Ascending aorta (tissue), 2 donors: ENCODE data around the gene HDHD3. TPM values are rescaled to one million over a fixed set of nuclear protein-coding genes. Genes with fewer than 3 reads are reported as not detected.
"Not testable (repeated sequence)": the region's sequence is repeated elsewhere in the genome, so short reads cannot be mapped to it uniquely, and the experiment has no call there.

Experiments
- DNase-seq, 2 donors: peaks; one replicate each; pipeline ENCODE4 v3.0.0-alpha.2; 2019; ENCODE audit warnings: low spot score in 2 of 2
- H3K27ac ChIP-seq, 2 donors: fragments of 200-600 bp; sonication (generic); one replicate each; pipeline ENCODE4 v1.5.1; 2016 to 2017; ENCODE audit warnings: mild to moderate bottlenecking in 1 of 2
- H3K27me3 ChIP-seq: fragments of 200-600 bp; sonication (generic); one replicate; pipeline ENCODE4 v1.5.1; 2017
- H3K36me3 ChIP-seq, 2 donors: fragments of 200-600 bp; sonication (generic); one replicate each; pipeline ENCODE4 v1.5.1; 2016
- H3K4me1 ChIP-seq, 2 donors: fragments of 200-600 bp; sonication (generic); one replicate each; pipeline ENCODE4 v1.5.1; 2016 to 2017; ENCODE audit warnings: mild to moderate bottlenecking in 1 of 2
- H3K4me3 ChIP-seq, 2 donors: fragments of 200-600 bp; sonication (generic); one replicate each; pipeline ENCODE4 v1.5.1; 2016 to 2017; ENCODE audit warnings: mild to moderate bottlenecking in 1 of 2
- H3K9me3 ChIP-seq, 2 donors: fragments of 200-600 bp; sonication (generic); one replicate each; pipeline ENCODE4 v1.5.1; 2016
- intact Hi-C: fragments of 100-400 bp; cut with DNase I; formaldehyde crosslinking; loops from one replicate; pipeline ENCODE4 v1.15.1; 2023
- total RNA-seq: library from RNA; depleted of rRNA; stranded (reverse); fragments of >200 nt; gene quantifications from one replicate; pipeline ENCODE4 v1.1.0, GENCODE V29; 2016
- TF ChIP-seq, protein P1 (sequence below), 3 experiments: fragments of 200-600 bp in 2 of 3; fragments of 450-650 bp in 1 of 3; sonication (generic) in 2 of 3; IDR thresholded peaks; one replicate each; pipeline ENCODE4 v1.5.1; 2016 to 2019; ENCODE audit warnings: antibody characterized with exemption in 3 of 3, mild to moderate bottlenecking in 1 of 3, moderate library complexity in 1 of 3

HDHD3 gene
- total RNA-seq, 1 donor from 2014 or later = 16.5 TPM

DNA sequence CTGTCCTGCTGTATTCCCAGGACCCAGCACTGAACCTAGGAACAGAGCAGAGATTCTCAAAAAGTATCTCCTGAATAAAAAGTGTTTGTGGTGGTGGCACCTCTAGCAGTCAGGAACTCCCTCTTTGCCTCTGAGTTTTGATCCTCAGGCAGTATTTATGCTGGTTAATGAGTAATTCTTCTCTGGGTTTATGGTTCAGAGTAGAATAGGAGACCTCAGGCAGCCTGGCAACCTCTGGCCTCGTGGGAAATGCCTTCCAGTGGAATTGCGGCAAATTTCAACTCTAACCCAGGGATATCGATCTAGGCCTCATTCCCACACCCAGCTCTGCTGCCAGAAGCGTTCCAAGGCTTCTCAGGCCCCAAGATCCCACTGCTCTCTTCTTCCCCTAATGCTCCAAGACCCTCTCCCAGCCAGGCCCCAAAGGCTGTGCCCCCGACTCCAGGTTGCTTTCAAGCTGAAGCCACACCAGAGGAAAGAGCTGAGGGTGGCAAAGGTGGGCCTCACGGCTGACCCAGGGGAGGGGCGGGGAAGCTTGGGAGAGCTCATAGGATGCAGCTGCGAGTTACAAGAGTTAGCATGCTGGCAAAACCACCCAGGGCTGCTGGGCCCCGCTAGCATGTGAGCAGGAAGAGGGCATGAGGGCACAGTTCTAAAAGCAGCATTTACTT, 10.9 kb upstream of the HDHD3 start:
- TF ChIP-seq, protein P1, sequence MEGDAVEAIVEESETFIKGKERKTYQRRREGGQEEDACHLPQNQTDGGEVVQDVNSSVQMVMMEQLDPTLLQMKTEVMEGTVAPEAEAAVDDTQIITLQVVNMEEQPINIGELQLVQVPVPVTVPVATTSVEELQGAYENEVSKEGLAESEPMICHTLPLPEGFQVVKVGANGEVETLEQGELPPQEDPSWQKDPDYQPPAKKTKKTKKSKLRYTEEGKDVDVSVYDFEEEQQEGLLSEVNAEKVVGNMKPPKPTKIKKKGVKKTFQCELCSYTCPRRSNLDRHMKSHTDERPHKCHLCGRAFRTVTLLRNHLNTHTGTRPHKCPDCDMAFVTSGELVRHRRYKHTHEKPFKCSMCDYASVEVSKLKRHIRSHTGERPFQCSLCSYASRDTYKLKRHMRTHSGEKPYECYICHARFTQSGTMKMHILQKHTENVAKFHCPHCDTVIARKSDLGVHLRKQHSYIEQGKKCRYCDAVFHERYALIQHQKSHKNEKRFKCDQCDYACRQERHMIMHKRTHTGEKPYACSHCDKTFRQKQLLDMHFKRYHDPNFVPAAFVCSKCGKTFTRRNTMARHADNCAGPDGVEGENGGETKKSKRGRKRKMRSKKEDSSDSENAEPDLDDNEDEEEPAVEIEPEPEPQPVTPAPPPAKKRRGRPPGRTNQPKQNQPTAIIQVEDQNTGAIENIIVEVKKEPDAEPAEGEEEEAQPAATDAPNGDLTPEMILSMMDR (IDR thresholded peaks at IDR 0.05) = no peak
- no peak for DNase-seq
- Histone ChIP-seq H3K9me3 (no peaks in the 10 kb centered on the region), H3K4me1 (no peaks in the 10 kb centered on the region), H3K4me3 (no peak overlapping the region), H3K36me3 (peaks cover 44 to 59% of the 10 kb centered on the region in 2 donors), H3K27me3 (no peaks in the 10 kb centered on the region), H3K27ac (no peak overlapping the region)
- intact Hi-C loops = no loop called here

- Histone ChIP-seq H3K4me1 (no peaks in the 10 kb centered on the region), H3K27ac (no peak overlapping the region), H3K36me3 (peaks cover 36 to 54% of the 10 kb centered on the region in 2 donors), H3K9me3 (no peaks in the 10 kb centered on the region), H3K4me3 (no peak overlapping the region), H3K27me3 (no peaks in the 10 kb centered on the region)
- intact Hi-C loops = no loop called here
- TF ChIP-seq, protein P1 (IDR thresholded peaks at IDR 0.05) = no peak
- no peak for DNase-seq
Observed at GRCh38 chr9:113386571-113387393, 10.0 kb upstream of the HDHD3 start.

GRCh38 chr9:113381909-113382411, 5.2 kb upstream of the HDHD3 start:
- DNase-seq = no peak

DNA sequence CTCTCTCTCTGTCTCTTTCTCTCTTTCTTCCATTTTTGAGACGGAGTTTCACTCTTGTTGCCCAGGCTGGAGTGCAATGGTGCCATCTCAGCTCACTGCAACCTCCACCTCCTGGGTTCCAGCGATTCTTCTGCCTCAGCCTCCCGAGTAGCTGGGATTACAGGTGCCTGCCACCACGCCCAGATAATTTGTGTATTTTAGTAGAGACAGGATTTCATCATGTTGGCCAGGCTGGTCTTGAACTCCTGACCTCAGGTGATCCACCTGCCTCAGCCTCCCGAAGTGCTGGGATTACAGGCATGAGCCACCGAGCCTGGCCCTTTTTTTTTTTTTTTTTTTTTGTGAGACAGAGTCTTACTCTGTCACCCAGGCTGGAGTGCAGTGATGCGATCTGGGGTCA, 4.7 kb upstream of the HDHD3 start:
- H3K9me3 ChIP-seq, intact Hi-C loops, H3K36me3 ChIP-seq, H3K4me1 ChIP-seq, H3K27me3 ChIP-seq, DNase-seq, H3K4me3 ChIP-seq, H3K27ac ChIP-seq: not testable (repeated sequence)

More at GRCh38 chr9:113381909-113382411, 5.2 kb upstream of the HDHD3 start:
- Histone ChIP-seq H3K9me3 (no peaks in the 10 kb centered on the region), H3K4me3 (no peak overlapping the region), H3K4me1 (no peaks in the 10 kb centered on the region), H3K27me3 (no peaks in the 10 kb centered on the region), H3K27ac (no peak overlapping the region), H3K36me3 (peaks cover 0 to 5% of the 10 kb centered on the region in 2 donors)
- intact Hi-C loops = no loop called here
- TF ChIP-seq, protein P1 (IDR thresholded peaks at IDR 0.05) = no peak

- H3K27me3 ChIP-seq = no peaks in the 10 kb centered on the region
- no peak for DNase-seq
- no peaks in the 10 kb centered on the region for H3K9me3 ChIP-seq
- intact Hi-C loops = no loop called here
- no peaks in the 10 kb centered on the region for H3K4me1 ChIP-seq
- H3K4me3 ChIP-seq = no peak overlapping the region
- TF ChIP-seq, protein P1 (IDR thresholded peaks at IDR 0.05) = no peak
- no peaks in the 10 kb centered on the region for H3K36me3 ChIP-seq
- H3K27ac ChIP-seq = no peak overlapping the region
Observed at GRCh38 chr9:113380869-113381378, 4.1 kb upstream of the HDHD3 start.

GRCh38 chr9:113379829-113380210, 3.0 kb upstream of the HDHD3 start:
- H3K36me3 ChIP-seq, H3K27ac ChIP-seq, H3K9me3 ChIP-seq, H3K4me1 ChIP-seq, DNase-seq, H3K27me3 ChIP-seq, H3K4me3 ChIP-seq: not testable (repeated sequence)
- intact Hi-C loops = loop anchor here (5.0 kb wide), 1 partner anchor 38 kb away; the partner anchor contains the start of gene WDR31

DNA sequence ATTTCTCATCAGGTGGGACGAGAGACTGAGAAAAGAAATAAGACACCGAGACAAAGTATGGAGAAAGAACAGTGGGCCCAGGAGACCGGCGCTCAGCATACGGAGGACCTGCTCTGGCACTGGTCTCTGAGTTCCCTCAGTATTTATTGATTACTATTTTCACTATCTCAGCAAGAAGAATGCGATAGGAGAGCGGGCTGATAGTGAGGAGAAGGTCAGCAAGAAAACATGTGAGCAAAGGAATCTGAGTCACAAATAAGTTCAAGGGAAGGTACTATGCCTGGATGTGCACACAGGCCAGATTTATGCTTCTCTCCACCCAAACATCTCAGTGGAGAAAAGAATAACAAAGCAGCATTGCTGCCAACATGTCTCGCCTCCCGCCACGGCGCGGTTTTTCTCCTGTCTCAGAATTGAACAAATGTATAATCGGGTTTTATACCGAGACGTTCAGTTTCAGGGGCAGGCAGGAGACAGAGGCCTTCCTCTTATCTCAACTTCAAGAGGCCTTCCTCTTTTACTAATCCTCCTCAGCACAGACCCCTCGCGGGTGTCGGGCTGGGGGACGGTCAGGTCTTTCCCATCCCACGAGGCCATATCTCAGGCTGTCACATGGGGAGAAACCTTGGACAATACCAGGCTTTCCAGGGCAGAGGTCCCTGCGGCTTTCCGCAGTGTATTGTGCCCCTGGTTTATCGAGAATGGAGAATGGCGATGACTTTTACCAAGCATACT, 2.5 kb upstream of the HDHD3 start:
- not testable (repeated sequence) for H3K4me3 ChIP-seq, H3K4me1 ChIP-seq, H3K36me3 ChIP-seq, DNase-seq, H3K9me3 ChIP-seq, H3K27ac ChIP-seq, H3K27me3 ChIP-seq
- intact Hi-C loops = loop anchor here (5.0 kb wide), 1 partner anchor 37 kb away; the partner anchor contains the start of gene WDR31
